HepG2 (cell line): Measurements from ENCODE around the gene SSC4D. TPM values are rescaled to one million over a fixed set of nuclear protein-coding genes. Genes with fewer than 3 reads are reported as not detected.
"Not testable (repeated sequence)": the region's sequence is repeated elsewhere in the genome, so short reads cannot be mapped to it uniquely, and the experiment has no call there.

ENCODE experiments used
- ATAC-seq: fragments of 200-7000 bp; cut with Tn5 transposase; 3 replicates; pipeline ENCODE4 v1.9.1; 2020; ENCODE audit warnings: mild to moderate bottlenecking, moderate library complexity
- BruUV-seq: library from RNA; stranded (reverse); fragments of 400-500 nt; replicated peaks from 2 replicates; lab custom pipeline; 2021; lab: Mats Ljungman, UMichigan
- CTCF ChIA-PET: fragments of 300-600 bp; formaldehyde crosslinking; extraction: SDS; loops from one replicate; lab custom pipeline; 2021; ENCODE audit warnings: low total read pairs, inconsistent platforms, low intra/inter-chr PET ratio; lab: Yijun Ruan, JAX
- POLR2A ChIA-PET: fragments of 350-600 bp; sonication (Branson Sonifier 250); formaldehyde crosslinking; loops from one replicate; lab custom pipeline; 2020; ENCODE audit warnings: antibody characterized with exemption, inconsistent platforms; lab: Yijun Ruan, JAX
- DNase-seq: peaks from one replicate; pipeline ENCODE4 v3.0.0-alpha.2; 2015; ENCODE audit warnings: low spot score
- FAIRE-seq: peaks from 3 replicates; lab custom pipeline; 2011; peaks lifted over from hg19 to GRCh38; lab: Jason Lieb, UNC
- H2AFZ ChIP-seq: one replicate; pipeline ENCODE4 v1.6.1; 2011; ENCODE audit warnings: low read length, inconsistent platforms
- H3K27ac ChIP-seq: fragments of 300-600 bp; 3 replicates; pipeline ENCODE4 v1.8.0; 2011; ENCODE audit warnings: mixed run types, mild to moderate bottlenecking, mixed read lengths, low read length, inconsistent platforms; ENCODE audit not compliant: insufficient read depth; ENCODE audit errors: extremely low read length
- H3K27me3 ChIP-seq, 2 experiments: fragments of 200-600 bp in 1 of 2; 2 replicates in 1 of 2; 3 replicates in 1 of 2; pipeline versions ENCODE4 v1.6.0 to v1.8.0; 2011; ENCODE audit warnings: low read length in 2 of 2, mild to moderate bottlenecking in 2 of 2, moderate library complexity in 2 of 2, inconsistent platforms in 1 of 2; ENCODE audit not compliant: insufficient read depth in 2 of 2, control insufficient read depth in 1 of 2
- H3K36me3 ChIP-seq, 2 experiments: fragments of 200-600 bp in 1 of 2; replicated peaks in 1 of 2; 2 replicates in 1 of 2; 3 replicates in 1 of 2; pipeline versions ENCODE4 v1.5.1 to v1.8.0; 2011; ENCODE audit warnings: low read length in 2 of 2, inconsistent platforms in 1 of 2; ENCODE audit not compliant: insufficient read depth in 2 of 2, control insufficient read depth in 1 of 2
- H3K4me1 ChIP-seq: 2 replicates; pipeline ENCODE4 v1.5.1; 2012; ENCODE audit warnings: low read length, inconsistent platforms; ENCODE audit not compliant: insufficient read depth
- H3K4me2 ChIP-seq: 2 replicates; pipeline ENCODE4 v1.6.0; 2011; ENCODE audit warnings: low read depth, low read length, inconsistent platforms
- H3K4me3 ChIP-seq, 3 experiments: fragments of 200-600 bp in 1 of 3; sonication (generic), shearing (Covaris generic) in 1 of 3; replicated peaks in 1 of 3; 2 replicates each; pipeline ENCODE4 v1.5.1; 2011 to 2016; ENCODE audit warnings: low read length in 3 of 3, inconsistent platforms in 2 of 3, low read depth in 2 of 3, mild to moderate bottlenecking in 2 of 3, control low read depth in 1 of 3, mixed read lengths in 1 of 3; ENCODE audit not compliant: insufficient read depth in 1 of 3
- H3K79me2 ChIP-seq: one replicate; pipeline ENCODE4 v1.6.1; 2011; ENCODE audit warnings: low read length, inconsistent platforms; ENCODE audit not compliant: insufficient read depth
- H3K9ac ChIP-seq: 2 replicates; pipeline ENCODE4 v1.6.0; 2011; ENCODE audit warnings: mild to moderate bottlenecking, low read depth, low read length, inconsistent platforms; ENCODE audit not compliant: insufficient read depth
- H3K9me3 ChIP-seq: 2 replicates; pipeline ENCODE4 v1.5.1; 2012; ENCODE audit warnings: mild to moderate bottlenecking, low read length
- H4K20me1 ChIP-seq: 2 replicates; pipeline ENCODE4 v1.6.0; 2011; ENCODE audit warnings: inconsistent platforms, mild to moderate bottlenecking, low read length, moderate library complexity; ENCODE audit not compliant: insufficient read depth
- ATF2 ChIP-seq: sonication (generic); formaldehyde crosslinking; IDR thresholded peaks from 2 replicates; pipeline ENCODE4 v1.4.0; 2020; ENCODE audit warnings: missing genetic modification reagents
- CCDC6 ChIP-seq: sonication (generic); formaldehyde crosslinking; IDR thresholded peaks from 2 replicates; pipeline ENCODE4 v1.8.1; 2022; ENCODE audit warnings: mild to moderate bottlenecking, missing genetic modification reagents, moderate library complexity
- HNF4A ChIP-seq: sonication (generic); formaldehyde crosslinking; IDR thresholded peaks from 2 replicates; pipeline ENCODE4 v1.4.0; 2020; ENCODE audit warnings: missing genetic modification reagents
- PATZ1 ChIP-seq: sonication (generic); formaldehyde crosslinking; IDR thresholded peaks from 2 replicates; pipeline ENCODE4 v1.4.0; 2020; ENCODE audit warnings: missing genetic modification reagents
- POLR2AphosphoS5 ChIP-seq: IDR thresholded peaks from 2 replicates; pipeline ENCODE4 v1.6.1; 2012; ENCODE audit warnings: low read depth, low read length
- SOX13 ChIP-seq, 3 experiments: fragments of 450-650 bp in 1 of 3; sonication (generic) in 1 of 3; formaldehyde crosslinking in 1 of 3; IDR thresholded peaks in 2 of 3; conservative IDR thresholded peaks in 1 of 3; 2 replicates each; pipeline versions ENCODE4 v1.5.0 to v1.6.1; 2016 to 2020; ENCODE audit warnings: antibody characterized with exemption in 1 of 3, mild to moderate bottlenecking in 1 of 3, missing compliant biosample characterization in 1 of 3, missing genetic modification reagents in 1 of 3, moderate library complexity in 1 of 3
- SOX5 ChIP-seq: IDR thresholded peaks from 2 replicates; pipeline ENCODE4 v1.6.1; 2016; ENCODE audit warnings: borderline replicate concordance
- ZNF629 ChIP-seq: sonication (generic); formaldehyde crosslinking; conservative IDR thresholded peaks from 2 replicates; pipeline ENCODE4 v1.5.0; 2020; ENCODE audit warnings: missing genetic modification reagents
- ZNF652 ChIP-seq: IDR thresholded peaks from 2 replicates; pipeline ENCODE4 v1.6.1; 2016; ENCODE audit warnings: low read depth, borderline replicate concordance
- ZNF770 ChIP-seq: sonication (generic); formaldehyde crosslinking; IDR thresholded peaks from 2 replicates; pipeline ENCODE4 v1.5.0; 2020; ENCODE audit warnings: mild to moderate bottlenecking, missing genetic modification reagents
- WGBS: methylation state at CpG from one replicate; pipeline ENCODE4 v1.1.6; 2017; ENCODE audit warnings: low lambda C conversion rate; 5-methylcytosine and 5-hydroxymethylcytosine counted together
- in situ Hi-C: cut with HindIII; loops from 2 replicates; pipeline ENCODE4 v1.10.0; 2017; ENCODE audit warnings: low pct_unique_long_range_greater_than_20kb; ENCODE audit not compliant: extremely low pct_ligation_motif_present
- intact Hi-C: fragments of 100-400 bp; cut with micrococcal nuclease; formaldehyde crosslinking; loops from one replicate; pipeline ENCODE4 v1.10.0; 2022; ENCODE audit not compliant: unreplicated experiment
- polyA plus RNA-seq, 8 experiments: library from polyadenylated mRNA; depleted of rRNA in 3 of 8; stranded (reverse) in 7 of 8; unstranded in 1 of 8; fragments of >200 nt; fragmentation: Illumina TruSeq in 4 of 8; extraction: Trizol in 4 of 8; gene quantifications; 2 replicates each; pipeline versions ENCODE4 v1.2.1 to v1.2.3, GENCODE V29; 2011 to 2016; ENCODE audit warnings: low read depth in 4 of 8, missing spikeins in 1 of 8, mixed read lengths in 1 of 8; ENCODE audit not compliant: insufficient read depth in 1 of 8
- total RNA-seq, 5 experiments: library from RNA; depleted of rRNA; stranded (reverse); fragments of >200 nt; fragmentation: Illumina TruSeq; extraction: Trizol; gene quantifications; 2 replicates each; pipeline ENCODE4 v1.2.3, GENCODE V29; 2016; ENCODE audit warnings: low read depth in 1 of 5
- TF ChIP-seq, protein P1 (sequence below): sonication (generic); formaldehyde crosslinking; IDR thresholded peaks from 2 replicates; pipeline ENCODE4 v1.4.0; 2020; ENCODE audit warnings: missing genetic modification reagents, low read depth, mild to moderate bottlenecking, borderline replicate concordance
- TF ChIP-seq, protein P2 (sequence below): sonication (generic); IDR thresholded peaks from 2 replicates; pipeline ENCODE4 v1.6.1; 2016; ENCODE audit warnings: low read depth, borderline replicate concordance

Gene SSC4D
- total and polyA plus RNA-seq, 2 of the 13 experiments (the other 11 are each of a cell fraction or from before 2014, with no cell fraction given), result 33.3 to 63.8 TPM

DNA sequence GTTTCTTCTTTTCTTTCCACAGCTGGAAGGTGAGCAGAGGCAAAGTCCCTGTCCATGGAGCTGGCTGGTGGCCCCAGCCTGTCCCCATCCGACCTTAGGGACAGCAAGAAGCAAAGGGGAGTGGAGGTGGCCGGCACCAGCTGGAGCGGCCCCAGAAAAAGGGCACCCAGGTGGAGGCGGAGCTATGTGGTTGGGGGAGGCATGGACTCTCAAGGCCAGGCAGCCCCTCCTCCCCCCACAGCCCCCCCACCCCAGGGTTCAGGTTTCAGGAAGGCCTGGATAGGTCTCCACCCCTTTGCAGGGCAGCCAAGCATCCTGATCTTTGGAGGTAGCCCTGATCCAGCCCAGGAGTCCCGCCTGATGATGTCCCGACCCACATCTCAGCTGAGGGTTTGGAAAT is at the start of gene SSC4D (continued):
- TF ChIP-seq, protein P1, sequence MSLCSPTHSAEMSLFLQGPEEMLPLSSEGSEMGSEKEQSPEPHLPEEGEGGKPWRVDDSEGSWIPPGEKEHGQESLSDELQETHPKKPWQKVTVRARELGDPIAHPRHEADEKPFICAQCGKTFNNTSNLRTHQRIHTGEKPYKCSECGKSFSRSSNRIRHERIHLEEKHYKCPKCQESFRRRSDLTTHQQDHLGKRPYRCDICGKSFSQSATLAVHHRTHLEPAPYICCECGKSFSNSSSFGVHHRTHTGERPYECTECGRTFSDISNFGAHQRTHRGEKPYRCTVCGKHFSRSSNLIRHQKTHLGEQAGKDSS (CRISPR knock-in tag), result 0 out of 2 replicates have a peak, but pooled peaks have one; percentile 5
- TF ChIP-seq ZNF652 (CRISPR knock-in tag) (no peak), ATF2 (CRISPR knock-in tag) (no peak), ZNF629 (no peak), POLR2AphosphoS5 (peak; percentile 65; the same call in 1 of the 2 replicates), ZNF770 (CRISPR knock-in tag) (peak; percentile 17; the same call in 1 of the 2 replicates), CCDC6 (no peak)
- TF ChIP-seq, protein P2, sequence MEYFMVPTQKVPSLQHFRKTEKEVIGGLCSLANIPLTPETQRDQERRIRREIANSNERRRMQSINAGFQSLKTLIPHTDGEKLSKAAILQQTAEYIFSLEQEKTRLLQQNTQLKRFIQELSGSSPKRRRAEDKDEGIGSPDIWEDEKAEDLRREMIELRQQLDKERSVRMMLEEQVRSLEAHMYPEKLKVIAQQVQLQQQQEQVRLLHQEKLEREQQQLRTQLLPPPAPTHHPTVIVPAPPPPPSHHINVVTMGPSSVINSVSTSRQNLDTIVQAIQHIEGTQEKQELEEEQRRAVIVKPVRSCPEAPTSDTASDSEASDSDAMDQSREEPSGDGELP, result peak; percentile 95

DNA sequence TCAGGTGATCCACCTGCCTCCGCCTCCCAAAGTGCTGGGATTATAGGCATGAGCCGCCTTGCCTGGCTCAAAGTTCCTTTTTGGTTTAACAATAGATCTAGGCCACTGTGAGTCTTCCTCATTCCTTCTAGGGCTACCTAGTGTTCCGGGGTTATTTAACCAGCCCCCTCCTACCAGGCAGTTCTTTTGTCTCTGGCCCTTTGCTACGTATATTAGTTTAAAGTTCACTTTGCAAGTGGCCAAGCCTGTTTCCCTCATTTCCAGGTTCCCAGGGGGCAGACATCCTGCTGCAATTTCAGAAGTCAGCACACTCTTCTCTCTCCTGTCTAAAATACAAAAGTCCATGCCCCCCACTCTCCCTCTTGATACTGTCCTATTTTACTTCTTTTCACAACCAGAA is 49.0 kb upstream of the SSC4D start:
- in situ Hi-C loops; H3K27me3 ChIP-seq; BruUV-seq; CTCF ChIA-PET; DNase-seq; intact Hi-C loops; H3K9me3 ChIP-seq; POLR2A ChIA-PET; H3K4me3 ChIP-seq; H3K4me1 ChIP-seq; H3K27ac ChIP-seq; H3K36me3 ChIP-seq; H3K79me2 ChIP-seq; H3K9ac ChIP-seq; H4K20me1 ChIP-seq; H2AFZ ChIP-seq; TF ChIP-seq SOX13 (IDR thresholded peaks at IDR 0.05): not testable (repeated sequence)
- FAIRE-seq (peak; percentile 68), ATAC-seq (peak; percentile 7)
- WGBS, result 2% methylated on average over 2 of the region's 4 CpGs
- TF ChIP-seq PATZ1 (CRISPR knock-in tag), result 0 out of 2 replicates have a peak, but pooled peaks have one; percentile 26
- TF ChIP-seq HNF4A, result 0 out of 2 replicates have a peak, but pooled peaks have one; percentile 8
- TF ChIP-seq SOX5 (CRISPR knock-in tag), result peak; percentile 56
- TF ChIP-seq SOX13 (CRISPR knock-in tag; conservative IDR thresholded peaks at IDR 0.05 in 1 of 2, IDR thresholded peaks at IDR 0.05 in 1 of 2), result peak in 1 of 2 experiments; percentile 69; a peak in 2 of 4 replicates
- H3K4me2 ChIP-seq, result peak overlapping the region; percentile 32; the same call in 1 of the 2 replicates
